Kidney capillary endothelial cell (primary cell): ENCODE data around the gene UBA52.
"Not testable (repeated sequence)": the region's sequence is repeated elsewhere in the genome, so short reads cannot be mapped to it uniquely, and the experiment has no call there.

ENCODE experiments used
- DNase-seq: peaks from one replicate; pipeline ENCODE4 v3.0.0-alpha.2; 2018; ENCODE audit warnings: low spot score

UBA52 gene

DNA sequence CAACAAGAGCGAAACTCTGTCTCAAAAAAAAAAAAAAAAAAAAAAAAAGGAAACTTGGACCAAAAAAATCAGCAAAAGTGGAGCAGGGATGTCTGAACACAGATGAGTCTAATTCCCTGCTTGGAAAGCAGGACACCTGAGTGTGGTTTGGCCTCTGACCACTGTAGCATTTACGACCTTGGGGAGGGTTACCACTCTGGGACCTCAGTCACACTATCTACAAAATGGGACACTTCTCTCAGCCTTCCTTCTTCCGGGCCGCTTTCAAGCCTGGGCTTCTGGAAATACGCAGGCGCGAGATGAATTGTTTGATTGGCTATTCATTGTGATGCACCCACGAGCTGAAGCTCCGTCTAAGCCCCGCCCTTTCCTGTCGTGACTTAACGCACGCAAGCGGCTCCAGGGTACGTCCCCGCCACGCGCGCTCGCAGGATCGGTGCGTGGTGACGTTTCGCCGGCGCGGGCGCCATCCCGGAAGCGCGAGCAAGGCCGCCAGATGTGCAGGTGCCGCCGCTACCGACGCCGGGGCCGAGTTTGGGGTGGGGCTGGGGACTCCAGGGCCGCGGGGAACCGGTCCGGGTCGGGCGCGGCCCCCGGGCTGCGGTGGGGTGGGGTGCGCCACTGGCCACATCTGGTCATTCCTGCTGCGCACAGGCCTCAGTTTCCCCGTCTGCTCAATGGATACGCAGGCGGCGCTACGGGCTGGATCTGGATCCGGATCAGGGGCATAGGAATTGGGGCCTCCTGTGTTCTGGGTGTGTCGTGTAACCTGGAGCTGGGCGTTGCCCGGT is 14.1 kb upstream of the UBA52 start, which contains the start of gene KXD1:
TSS of gene KXD1 (plus strand) at position 460 of the 791 bp plus-strand sequence. CDS start 4,187 bp downstream, outside the sequence.
- peak; percentile 96 for DNase-seq

GRCh38 chr19:18558202-18558555 is 13.5 kb upstream of the UBA52 start:
- DNase-seq, result no peak

DNA sequence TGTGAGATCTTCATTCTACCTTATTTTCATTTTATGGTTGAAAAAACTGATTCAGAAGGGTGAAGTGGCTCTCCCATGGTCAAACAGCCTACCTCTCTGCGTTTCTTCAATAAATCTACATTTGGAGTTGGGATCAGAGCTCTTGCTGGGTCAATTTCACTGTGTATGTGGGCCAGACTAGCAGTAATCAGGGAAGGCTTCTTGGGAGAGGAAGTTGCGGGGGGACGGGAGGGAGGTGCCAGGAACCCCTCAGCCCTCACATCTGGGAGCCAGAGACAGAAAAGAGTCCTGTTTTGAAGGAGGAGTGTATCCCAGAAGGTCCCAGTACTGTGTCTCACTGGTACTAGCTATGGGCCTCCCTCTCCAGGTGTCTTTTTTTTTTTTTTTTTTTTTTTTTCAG is 13.1 kb upstream of the UBA52 start:
- no peak for DNase-seq

DNA sequence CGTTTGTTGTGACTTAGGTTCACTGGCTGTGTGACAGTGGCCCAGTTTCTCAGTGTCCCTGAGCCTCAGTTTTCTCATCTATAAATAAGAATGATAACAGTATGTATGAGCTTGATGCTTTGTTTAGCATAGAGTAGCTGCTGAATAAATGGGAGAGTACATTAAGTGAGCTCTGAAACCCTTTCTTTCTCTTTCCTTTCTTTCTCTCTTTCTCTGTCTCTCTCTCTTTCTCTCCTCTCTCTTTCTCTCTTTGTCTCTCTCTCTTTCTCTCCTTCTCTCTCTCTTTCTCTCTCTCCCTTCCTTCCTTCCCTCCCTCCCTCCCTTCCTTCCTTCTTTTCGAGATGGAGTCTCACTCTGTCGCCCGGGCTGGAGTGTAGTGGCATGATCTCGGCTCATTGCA is 12.0 kb upstream of the UBA52 start:
- no peak for DNase-seq

GRCh38 chr19:18562086-18562485 is 9.6 kb upstream of the UBA52 start:
- DNase-seq, result peak; percentile 62

DNA sequence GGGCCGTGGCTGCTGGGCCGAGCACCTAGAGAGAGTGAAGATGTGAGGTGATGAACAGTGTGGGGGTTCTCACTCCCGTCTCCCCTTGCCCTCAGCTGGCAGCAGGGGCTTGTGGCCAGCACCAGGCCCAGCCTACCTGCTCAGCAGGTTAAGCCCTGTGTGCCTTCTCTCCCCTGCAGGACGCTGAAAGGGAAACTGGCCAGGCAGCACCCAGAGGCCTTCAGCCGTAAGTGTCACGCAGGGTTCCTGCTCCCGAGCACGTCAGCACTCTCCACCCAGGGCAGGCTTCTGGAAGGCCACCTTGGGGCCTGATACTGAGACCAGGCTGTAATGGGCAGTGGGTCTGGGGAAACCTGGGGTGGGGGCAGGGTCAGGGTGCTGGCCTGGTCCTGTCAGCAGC is 4.7 kb upstream of the UBA52 start:
- no peak for DNase-seq

GRCh38 chr19:18568367-18568766 is 3.3 kb upstream of the UBA52 start:
- no peak for DNase-seq

DNA sequence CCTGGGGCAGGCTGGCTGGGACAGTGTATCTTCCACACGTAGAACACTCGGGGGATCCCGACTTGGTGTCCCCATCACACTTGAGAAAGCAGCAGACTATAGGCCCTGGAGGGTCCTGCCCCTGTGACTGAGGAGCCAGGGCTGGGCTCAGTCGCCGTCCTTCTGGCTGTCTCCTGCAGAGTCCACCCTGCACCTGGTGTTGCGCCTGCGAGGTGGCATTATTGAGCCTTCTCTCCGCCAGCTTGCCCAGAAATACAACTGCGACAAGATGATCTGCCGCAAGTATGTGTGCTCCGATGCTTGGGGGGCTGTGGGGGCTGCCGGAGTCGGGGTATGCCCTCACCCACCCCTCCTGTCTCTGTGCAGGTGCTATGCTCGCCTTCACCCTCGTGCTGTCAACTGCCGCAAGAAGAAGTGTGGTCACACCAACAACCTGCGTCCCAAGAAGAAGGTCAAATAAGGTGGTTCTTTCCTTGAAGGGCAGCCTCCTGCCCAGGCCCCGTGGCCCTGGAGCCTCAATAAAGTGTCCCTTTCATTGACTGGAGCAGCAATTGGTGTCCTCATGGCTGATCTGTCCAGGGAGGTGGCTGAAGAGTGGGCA is 3.1 kb downstream of the UBA52 start:
- DNase-seq, result no peak

DNA sequence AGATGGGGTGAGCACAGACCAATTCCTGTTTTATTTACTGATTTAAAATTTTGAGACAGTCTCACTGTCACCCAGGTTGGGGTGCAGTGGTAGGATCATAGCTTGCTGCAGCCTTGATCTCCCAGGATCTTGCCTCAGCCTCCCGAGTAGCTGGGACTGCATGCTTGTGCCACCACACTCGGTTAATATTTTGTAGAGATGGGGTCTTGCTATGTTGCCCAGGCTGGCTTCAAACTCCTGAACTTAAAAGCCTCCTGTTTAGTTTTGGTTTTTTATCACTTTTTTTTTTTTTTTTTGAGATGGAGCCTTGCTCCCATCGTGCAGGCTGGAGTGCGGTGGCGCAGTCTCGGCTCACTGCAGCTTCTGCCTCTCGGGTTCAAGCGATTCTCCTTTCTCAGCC is 4.7 kb downstream of the UBA52 start:
- no peak for DNase-seq

GRCh38 chr19:18577365-18577914 is 5.8 kb downstream of the UBA52 start:
- DNase-seq, result no peak

GRCh38 chr19:18580311-18580710 is 8.7 kb downstream of the UBA52 start:
- DNase-seq, result no peak

DNA sequence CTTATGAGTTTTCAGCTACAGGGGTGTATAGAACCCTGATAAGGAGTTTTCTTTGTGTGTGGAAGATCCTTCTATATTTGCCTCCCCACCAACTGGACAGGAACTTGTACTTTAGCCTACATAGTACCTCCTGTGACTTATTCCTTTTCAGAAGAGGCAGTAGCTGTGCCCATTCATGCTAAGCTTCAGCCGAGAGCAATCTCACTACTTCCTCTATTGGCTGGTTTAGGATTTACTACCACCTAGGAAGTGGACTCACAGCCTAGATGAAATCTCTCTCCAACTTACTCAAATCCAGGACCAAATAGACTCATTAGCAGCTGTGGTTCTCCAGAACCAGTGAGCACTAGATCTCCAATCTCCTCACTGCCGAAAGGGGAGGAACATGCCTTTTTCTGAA is 14.6 kb downstream of the UBA52 start:
- DNase-seq, result no peak

DNA sequence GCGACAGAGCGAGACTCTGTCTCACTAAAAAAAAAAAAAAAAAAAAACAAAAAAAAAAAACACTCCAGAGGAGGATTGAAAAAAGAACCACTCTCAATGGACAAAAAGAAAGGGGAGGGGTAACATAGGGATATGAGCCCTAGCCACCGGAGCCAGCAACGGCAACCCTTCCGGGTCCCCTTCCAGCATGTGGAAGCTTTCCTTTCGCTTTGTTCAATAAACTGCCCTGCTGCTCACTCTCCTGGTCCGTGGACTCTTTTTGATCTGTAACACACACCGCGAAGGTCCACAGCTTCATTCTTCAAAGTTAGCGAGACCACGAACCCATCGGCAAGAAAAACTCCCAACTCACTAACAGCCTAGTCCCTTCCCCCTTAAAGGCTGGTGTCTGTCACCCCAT is 15.9 kb downstream of the UBA52 start:
- DNase-seq, result no peak

- DNase-seq, result no peak
Observed at GRCh38 chr19:18587962-18588610, 16.4 kb downstream of the UBA52 start.

DNA sequence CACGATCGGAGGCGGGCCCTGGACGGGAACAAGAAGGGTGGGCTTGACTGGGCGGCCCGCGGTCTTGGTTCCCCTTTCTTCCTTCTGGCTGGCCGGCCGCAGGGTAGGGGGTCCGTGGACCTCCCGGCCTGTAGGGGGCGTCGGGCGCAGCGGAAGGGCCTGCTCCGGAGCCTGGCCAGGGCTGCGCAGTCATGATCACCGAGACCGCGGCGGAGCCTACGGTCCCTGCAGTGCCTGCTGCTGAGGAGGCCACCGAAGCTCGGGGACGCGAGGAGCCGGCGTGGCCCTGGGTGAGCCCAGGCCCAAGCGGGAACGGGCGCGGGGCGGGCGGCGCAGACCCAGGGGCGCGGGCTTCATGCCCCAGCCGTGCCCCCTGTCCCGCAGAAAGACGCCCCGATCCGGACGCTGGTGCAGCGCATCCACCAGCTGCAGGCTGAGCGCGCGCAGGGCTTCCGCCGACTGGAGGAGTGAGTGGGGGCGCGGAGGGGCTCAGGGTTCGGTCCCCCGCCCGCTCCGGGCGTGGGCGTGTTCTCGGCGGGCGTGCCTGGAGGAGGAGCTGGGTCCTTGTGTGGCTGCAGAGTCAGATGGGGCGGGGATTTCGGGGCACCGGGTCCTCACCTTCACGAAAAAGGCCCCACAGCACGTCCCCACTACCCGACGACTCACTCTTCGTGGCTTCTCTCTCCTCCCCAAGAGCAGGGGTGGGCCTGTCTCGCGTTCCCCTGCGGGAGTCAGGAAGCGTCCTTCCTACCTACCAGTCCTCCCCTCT is 17.1 kb downstream of the UBA52 start, which contains the start of gene REX1BD:
TSS of gene REX1BD (plus strand) at position 188 of the 769 bp plus-strand sequence. CDS start at position 192, 4 bp downstream.
- DNase-seq, result peak; percentile 70

DNA sequence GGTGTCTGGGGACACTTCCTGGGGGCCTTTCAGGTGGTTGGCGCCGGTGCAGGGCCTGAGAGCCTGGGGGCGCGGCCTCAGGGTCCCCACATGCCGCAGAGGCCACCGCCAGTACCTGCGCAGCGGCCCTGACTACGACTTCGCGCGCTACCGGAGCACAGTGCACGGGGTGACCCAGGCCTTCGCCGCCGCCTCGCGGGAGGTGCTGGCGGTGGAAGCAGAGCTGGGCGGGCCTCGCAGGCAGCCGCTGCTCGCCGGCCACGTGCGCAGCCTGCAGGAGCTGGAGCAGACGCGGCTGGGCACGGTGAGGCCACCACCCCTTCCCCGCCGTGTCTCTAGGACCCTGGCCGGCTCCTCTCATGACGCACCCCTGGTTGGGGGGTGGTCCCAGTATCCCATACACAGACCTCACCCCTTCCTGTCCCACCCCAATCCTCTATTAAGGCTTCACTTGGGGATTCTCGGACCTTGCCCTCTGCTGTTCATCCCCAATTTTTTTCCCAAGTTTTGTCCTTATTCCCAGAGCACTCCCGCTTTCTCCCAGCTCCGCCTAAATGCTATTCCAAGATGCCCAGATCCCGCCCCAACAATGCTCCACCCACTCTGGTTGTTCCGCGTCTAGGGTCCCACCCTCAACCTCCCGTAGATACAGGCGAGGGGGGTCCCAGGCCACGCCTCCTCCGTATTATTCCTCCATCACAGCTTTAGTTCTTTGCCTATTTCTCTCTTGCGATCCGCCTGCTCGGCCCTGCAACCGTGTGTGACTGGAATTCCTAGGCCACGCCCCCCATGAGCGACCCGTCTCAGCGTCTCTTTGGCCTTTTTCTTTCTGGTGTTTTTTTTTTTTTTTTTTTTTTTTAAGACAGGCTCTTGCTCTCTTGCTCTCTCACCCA is 18.0 kb downstream of the UBA52 start:
- no peak for DNase-seq

DNA sequence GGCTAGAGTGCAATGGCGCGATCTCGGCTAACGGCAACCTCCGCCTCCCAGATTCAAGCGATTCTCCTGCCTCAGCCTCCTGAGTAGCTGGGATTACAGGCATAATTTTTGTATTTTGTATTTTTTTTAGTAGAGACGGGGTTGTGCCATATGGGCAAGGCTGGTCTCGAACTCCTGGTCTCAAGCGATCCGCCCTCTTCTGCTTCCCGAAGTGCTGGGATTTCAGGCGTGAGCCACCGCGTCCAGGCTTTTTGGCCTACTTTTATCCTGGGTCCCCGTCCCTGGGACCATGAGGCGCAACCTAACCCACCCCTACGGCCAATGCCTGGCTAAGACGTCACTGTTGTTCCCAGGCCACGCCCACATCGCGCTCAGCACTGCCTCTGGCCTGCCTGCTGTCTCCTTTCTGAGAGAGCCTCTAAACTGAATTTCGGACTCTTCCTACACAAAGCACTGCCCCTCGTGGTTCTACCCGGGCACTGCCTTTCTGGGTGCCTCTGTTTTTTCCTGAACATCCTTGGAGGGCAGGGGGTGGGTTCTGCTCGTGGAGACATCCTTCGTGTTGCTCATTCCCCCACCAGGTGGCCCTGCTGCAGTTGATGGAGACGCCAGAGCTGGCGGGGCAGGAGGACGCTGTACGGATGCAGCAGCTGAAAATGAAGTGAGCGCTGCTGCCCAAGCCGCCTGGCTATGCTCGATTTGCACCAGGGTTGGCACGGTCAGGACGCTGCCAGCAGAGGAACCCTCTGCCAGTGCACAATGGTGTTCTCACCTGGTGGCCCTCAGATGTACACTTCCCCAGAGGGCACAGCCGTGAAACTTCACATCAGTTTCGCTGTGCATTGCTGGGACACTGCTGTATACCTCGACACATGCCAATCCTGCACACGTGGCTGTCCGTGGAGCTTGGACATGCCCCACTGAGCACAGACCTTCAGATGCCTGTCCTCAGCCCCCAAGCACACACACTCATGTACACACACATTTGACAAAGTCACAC is 18.9 kb downstream of the UBA52 start:
- no peak for DNase-seq

GRCh38 chr19:18591735-18592385 is 20.2 kb downstream of the UBA52 start:
- DNase-seq, result no peak

GRCh38 chr19:18592732-18593131 is 21.1 kb downstream of the UBA52 start:
- not testable (repeated sequence) for DNase-seq
